Activated T-cell treated with anti-CD3 and anti-CD28 coated beads, Interleukin-2, amount 50 U/mL, for 72 hours (primary cell): Measurements from ENCODE around the gene RCOR3. TPM values are rescaled to one million over a fixed set of nuclear protein-coding genes. Genes with fewer than 3 reads are reported as not detected.
A peak's percentile ranks its signal among the peaks of the same experiment; 100 is the strongest.
"Not testable (repeated sequence)": the region's sequence is repeated elsewhere in the genome, so short reads cannot be mapped to it uniquely, and the experiment has no call there.

ENCODE experiments used
- ATAC-seq, 2 donors: fragments of 150-1000 bp; cut with Tn5 transposase; replicated peaks in 1 of 2; 2 replicates each; pipeline ENCODE4 v1.10.0; 2021; ENCODE audit warnings: moderate library complexity in 2 of 2, mild to moderate bottlenecking in 1 of 2
- DNase-seq, 2 donors: peaks; one replicate each; pipeline ENCODE4 v3.0.0; 2021 to 2022; ENCODE audit warnings: mixed read lengths in 1 of 2
- H3K27ac Mint-ChIP-seq: one replicate; pipeline ENCODE4 v1.8.0; 2022; ENCODE audit warnings: mild to moderate bottlenecking, moderate library complexity, mixed read lengths
- H3K27me3 Mint-ChIP-seq: one replicate; pipeline ENCODE4 v1.8.0; 2022; ENCODE audit warnings: low read depth, mixed read lengths
- H3K36me3 Mint-ChIP-seq, 2 donors: one replicate each; pipeline ENCODE4 v1.8.0; 2022; ENCODE audit warnings: mixed read lengths in 2 of 2, mild to moderate bottlenecking in 1 of 2; ENCODE audit not compliant: insufficient read depth in 2 of 2
- H3K4me1 Mint-ChIP-seq: one replicate; pipeline ENCODE4 v1.8.0; 2022; ENCODE audit warnings: low read depth, mixed read lengths
- H3K4me3 Mint-ChIP-seq, 2 donors: one replicate each; pipeline ENCODE4 v1.8.0; 2022; ENCODE audit warnings: mild to moderate bottlenecking in 2 of 2, mixed read lengths in 2 of 2, moderate library complexity in 2 of 2
- H3K9me3 Mint-ChIP-seq, 2 donors: one replicate each; pipeline ENCODE4 v1.8.0; 2022; ENCODE audit warnings: mixed read lengths in 2 of 2
- total RNA-seq, 2 donors: library from RNA; stranded (reverse); gene quantifications; one replicate each; pipeline ENCODE4 v1.2.3, GENCODE V29; 2022

Gene RCOR3
- total RNA-seq, 2 donors from 2014 or later: 50.2 to 61.0 TPM

- not testable (repeated sequence) for H3K27ac Mint-ChIP-seq, H3K36me3 Mint-ChIP-seq, DNase-seq, H3K27me3 Mint-ChIP-seq, H3K4me1 Mint-ChIP-seq, ATAC-seq, H3K4me3 Mint-ChIP-seq, H3K9me3 Mint-ChIP-seq
These were observed 18.6 kb upstream of the RCOR3 start for GRCh38 chr1:211240567-211240966.

DNA sequence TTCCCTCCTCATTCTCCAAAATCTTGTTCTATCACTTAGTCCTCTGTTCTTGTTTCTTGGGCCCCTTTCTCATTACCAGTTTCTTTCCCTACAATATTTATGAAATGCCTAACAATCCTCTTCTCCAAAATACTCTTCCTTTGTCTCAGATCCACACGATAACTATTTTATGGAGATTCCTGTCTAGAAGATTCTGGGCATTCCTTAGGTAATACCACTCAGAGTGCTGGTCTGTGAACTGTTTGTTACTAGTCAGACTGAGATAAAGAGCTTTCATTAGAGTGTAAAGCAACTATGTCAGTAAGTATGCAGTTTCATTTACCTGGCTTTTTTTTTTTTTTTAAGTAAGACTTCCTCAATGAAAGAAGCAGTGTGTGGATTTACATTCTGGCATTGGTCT is 18.1 kb upstream of the RCOR3 start:
- Mint-ChIP-seq H3K4me3 (no peak overlapping the region), H3K36me3 (no peaks in the 10 kb centered on the region), H3K4me1 (no peaks in the 10 kb centered on the region), H3K9me3 (peaks cover 0 to 2% of the 10 kb centered on the region in 2 donors), H3K27ac (no peak overlapping the region), H3K27me3 (no peaks in the 10 kb centered on the region)
- no peak for ATAC-seq
- no peak for DNase-seq

GRCh38 chr1:211243639-211244038 is 15.5 kb upstream of the RCOR3 start:
- ATAC-seq, H3K27me3 Mint-ChIP-seq, H3K36me3 Mint-ChIP-seq, H3K9me3 Mint-ChIP-seq, H3K27ac Mint-ChIP-seq, H3K4me3 Mint-ChIP-seq, H3K4me1 Mint-ChIP-seq, DNase-seq: not testable (repeated sequence)

DNA sequence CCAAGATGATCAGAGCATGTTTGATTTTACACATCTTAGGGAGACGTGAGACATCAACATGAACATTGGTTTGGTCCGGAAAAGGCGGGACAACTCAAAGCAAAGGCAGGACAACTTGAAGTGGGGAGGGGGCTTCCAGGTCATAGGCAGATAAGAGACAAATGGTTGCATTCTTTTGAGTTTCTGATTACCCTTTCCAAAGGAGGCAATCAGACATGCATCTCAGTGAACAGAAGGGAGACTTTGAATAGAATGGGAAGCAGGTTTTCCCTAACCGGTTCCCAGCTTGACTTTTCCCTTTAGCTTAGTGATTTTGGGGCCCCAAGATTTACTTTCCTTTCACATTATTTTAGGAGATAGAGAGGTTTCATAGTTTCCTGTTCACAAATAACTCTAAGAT is 12.6 kb upstream of the RCOR3 start:
- not testable (repeated sequence) for DNase-seq, ATAC-seq, H3K27me3 Mint-ChIP-seq, H3K4me3 Mint-ChIP-seq, H3K4me1 Mint-ChIP-seq, H3K27ac Mint-ChIP-seq, H3K36me3 Mint-ChIP-seq, H3K9me3 Mint-ChIP-seq

DNA sequence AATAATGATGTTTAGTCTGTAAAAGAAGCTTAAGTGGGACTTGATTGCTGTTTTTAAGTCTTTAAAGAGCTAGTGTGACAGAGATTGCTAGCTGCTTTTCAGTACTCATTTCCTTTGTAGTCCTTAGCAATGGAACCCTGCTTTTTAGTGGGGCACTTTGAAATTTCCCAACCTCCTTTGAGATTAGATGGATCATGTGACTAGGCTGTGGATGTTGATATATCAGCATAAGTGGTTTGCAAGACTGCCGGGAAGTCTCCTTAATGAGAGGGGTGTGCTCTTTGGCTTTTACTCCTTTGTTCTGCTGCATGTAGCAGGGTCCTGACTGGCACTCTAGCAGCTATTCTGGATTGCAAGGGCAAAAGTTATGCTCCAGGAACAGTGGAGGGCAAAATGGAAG is 11.2 kb upstream of the RCOR3 start:
- H3K27ac Mint-ChIP-seq: no peak overlapping the region
- no peak for ATAC-seq
- DNase-seq: no peak
- no peaks in the 10 kb centered on the region for H3K4me1 Mint-ChIP-seq
- no peaks in the 10 kb centered on the region for H3K27me3 Mint-ChIP-seq
- no peaks in the 10 kb centered on the region for H3K36me3 Mint-ChIP-seq
- H3K4me3 Mint-ChIP-seq: no peak overlapping the region
- H3K9me3 Mint-ChIP-seq: no peaks in the 10 kb centered on the region

DNA sequence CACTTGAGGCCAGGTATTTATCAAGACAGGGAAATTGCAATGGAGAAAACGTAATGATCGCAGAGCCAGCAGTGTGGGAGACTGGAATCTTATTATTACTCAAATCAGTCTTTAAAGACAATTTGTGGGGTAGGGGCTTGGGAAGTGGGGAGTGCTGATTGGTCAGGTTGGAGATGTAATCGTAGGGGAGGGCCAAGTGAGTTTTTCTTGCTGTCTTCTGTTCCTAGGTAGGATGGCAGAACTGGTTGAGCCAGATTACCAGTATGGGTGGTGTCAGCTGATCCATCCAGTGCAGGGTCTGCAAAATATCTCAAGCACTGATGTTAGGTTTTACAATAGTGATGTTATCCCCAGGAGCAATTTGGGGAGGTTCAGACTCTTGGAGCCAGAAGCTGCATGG is 9.6 kb upstream of the RCOR3 start:
- not testable (repeated sequence) for ATAC-seq, DNase-seq, H3K9me3 Mint-ChIP-seq, H3K27me3 Mint-ChIP-seq, H3K27ac Mint-ChIP-seq, H3K4me3 Mint-ChIP-seq, H3K36me3 Mint-ChIP-seq, H3K4me1 Mint-ChIP-seq

GRCh38 chr1:211257826-211258225 is 1.3 kb upstream of the RCOR3 start:
- H3K9me3 Mint-ChIP-seq: no peaks in the 10 kb centered on the region
- H3K4me1 Mint-ChIP-seq: peaks cover 15% of the 10 kb centered on the region
- H3K27me3 Mint-ChIP-seq: no peaks in the 10 kb centered on the region
- H3K27ac Mint-ChIP-seq: peak overlapping the region; percentile 97
- no peak for ATAC-seq
- H3K36me3 Mint-ChIP-seq: peaks cover 4 to 13% of the 10 kb centered on the region in 2 donors
- DNase-seq: no peak
- H3K4me3 Mint-ChIP-seq: peak overlapping the region; percentile 87 to 97

- peak overlapping the region; percentile 97 for H3K27ac Mint-ChIP-seq
- peak in 1 of 2 donors; percentile 26 for ATAC-seq
- peaks cover 4 to 13% of the 10 kb centered on the region in 2 donors for H3K36me3 Mint-ChIP-seq
- H3K27me3 Mint-ChIP-seq: no peaks in the 10 kb centered on the region
- no peaks in the 10 kb centered on the region for H3K9me3 Mint-ChIP-seq
- H3K4me1 Mint-ChIP-seq: peaks cover 15% of the 10 kb centered on the region
- DNase-seq: peak; percentile 69 to 72
- peak overlapping the region; percentile 87 to 97 for H3K4me3 Mint-ChIP-seq
These were observed 833 bp upstream of the RCOR3 start for GRCh38 chr1:211258310-211258755.

GRCh38 chr1:211259638-211260126 is 516 bp downstream of the RCOR3 start:
- no peak for DNase-seq
- peaks cover 15% of the 10 kb centered on the region for H3K4me1 Mint-ChIP-seq
- H3K9me3 Mint-ChIP-seq: no peaks in the 10 kb centered on the region
- peak overlapping the region; percentile 94 for H3K27ac Mint-ChIP-seq
- no peaks in the 10 kb centered on the region for H3K27me3 Mint-ChIP-seq
- peak; percentile 25 to 45 for ATAC-seq
- H3K36me3 Mint-ChIP-seq: peaks cover 4 to 13% of the 10 kb centered on the region in 2 donors
- peak overlapping the region; percentile 87 to 100 for H3K4me3 Mint-ChIP-seq

DNA sequence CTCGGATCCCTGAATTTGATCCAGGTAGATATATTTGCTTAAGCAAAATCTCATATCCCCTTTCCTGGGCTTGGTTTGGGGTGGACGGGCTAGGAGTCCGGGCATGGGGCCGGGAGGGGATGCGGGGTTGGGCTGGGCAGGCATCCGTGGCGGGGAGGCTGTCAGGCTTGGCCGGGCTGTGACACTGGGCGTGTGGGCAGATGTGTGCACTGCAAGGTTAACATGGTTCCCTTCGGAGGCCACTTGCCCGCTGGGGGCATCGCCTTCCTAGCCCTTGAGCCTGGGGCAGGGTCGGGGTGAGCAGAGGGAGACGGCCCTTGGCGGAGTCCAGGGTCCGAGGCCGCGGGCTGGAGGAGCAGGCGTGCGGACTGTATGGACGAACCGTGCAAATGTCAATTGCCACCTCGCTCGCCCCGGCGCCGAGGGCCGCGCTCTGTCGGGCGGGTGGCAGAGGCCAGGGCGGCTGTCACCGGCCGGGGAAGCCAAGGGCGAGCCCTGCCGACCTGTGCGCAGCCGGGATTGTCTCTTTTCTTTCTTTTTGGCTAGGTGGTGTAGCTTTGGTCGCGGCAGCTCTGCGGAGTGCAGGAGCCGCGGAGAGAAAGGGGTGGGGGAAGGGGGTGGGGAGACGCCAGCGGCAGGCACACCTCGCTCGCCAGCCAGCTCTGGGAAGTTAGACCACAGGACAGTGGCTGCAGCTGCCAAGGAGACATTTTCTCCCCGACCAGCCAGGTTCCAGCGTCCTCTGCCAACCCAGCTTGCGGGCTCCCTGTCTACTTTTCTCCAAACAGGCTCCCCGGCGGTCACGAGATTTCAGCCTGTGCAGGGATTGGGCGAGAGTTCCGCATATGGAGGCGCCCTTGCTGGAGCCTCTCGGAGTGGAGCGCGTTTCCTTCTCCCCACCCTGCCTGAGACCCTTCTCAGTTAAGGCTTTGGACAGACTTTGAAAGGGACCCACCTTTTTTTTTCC is 1.3 kb downstream of the RCOR3 start:
- DNase-seq (peak; percentile 73 to 76), ATAC-seq (peak; percentile 35 to 44)
- H3K27me3 Mint-ChIP-seq: no peaks in the 10 kb centered on the region
- no peaks in the 10 kb centered on the region for H3K9me3 Mint-ChIP-seq
- H3K4me1 Mint-ChIP-seq: peaks cover 18% of the 10 kb centered on the region
- H3K27ac Mint-ChIP-seq: peak overlapping the region; percentile 94
- H3K4me3 Mint-ChIP-seq: peak overlapping the region; percentile 87 to 100
- peaks cover 4 to 13% of the 10 kb centered on the region in 2 donors for H3K36me3 Mint-ChIP-seq

DNA sequence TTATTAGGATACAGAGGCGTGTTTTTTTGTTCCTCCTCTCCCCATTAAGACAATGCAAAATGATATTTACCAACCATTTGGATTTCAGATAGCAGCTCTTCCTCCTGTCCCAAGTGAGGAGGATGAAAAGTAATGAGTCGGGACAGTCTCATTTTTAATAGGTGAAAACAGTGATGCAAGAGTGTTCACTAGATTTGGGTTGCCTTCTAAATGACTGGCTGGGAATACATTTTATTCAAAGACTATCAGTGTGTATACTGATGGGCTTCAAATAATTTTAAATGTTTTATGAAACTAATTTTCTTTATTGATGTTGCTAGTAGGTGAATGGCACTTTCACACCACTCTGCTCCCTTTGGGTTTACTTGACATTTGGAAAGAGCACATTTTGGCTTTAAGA is 2.1 kb downstream of the RCOR3 start:
- Mint-ChIP-seq H3K9me3 (no peaks in the 10 kb centered on the region), H3K36me3 (peaks cover 4 to 13% of the 10 kb centered on the region in 2 donors), H3K27me3 (no peaks in the 10 kb centered on the region), H3K27ac (peak overlapping the region; percentile 94), H3K4me3 (peak overlapping the region; percentile 87 to 100), H3K4me1 (peaks cover 22% of the 10 kb centered on the region)
- no peak for ATAC-seq
- no peak for DNase-seq

- not testable (repeated sequence) for H3K4me3 Mint-ChIP-seq, H3K27ac Mint-ChIP-seq, ATAC-seq, DNase-seq, H3K9me3 Mint-ChIP-seq, H3K27me3 Mint-ChIP-seq
- H3K36me3 Mint-ChIP-seq: peaks cover 4 to 13% of the 10 kb centered on the region in 2 donors
- peaks cover 18% of the 10 kb centered on the region for H3K4me1 Mint-ChIP-seq
These were observed 3.9 kb downstream of the RCOR3 start for GRCh38 chr1:211263022-211263421.

- Mint-ChIP-seq H3K36me3 (peaks cover 0 to 7% of the 10 kb centered on the region in 2 donors), H3K9me3 (no peaks in the 10 kb centered on the region), H3K27ac (no peak overlapping the region)
These were observed 8.2 kb downstream of the RCOR3 start for GRCh38 chr1:211267204-211267857.

More at GRCh38 chr1:211267204-211267857, 8.2 kb downstream of the RCOR3 start:
- ATAC-seq: no peak
- no peaks in the 10 kb centered on the region for H3K27me3 Mint-ChIP-seq
- DNase-seq: no peak
- no peak overlapping the region for H3K4me3 Mint-ChIP-seq
- H3K4me1 Mint-ChIP-seq: peaks cover 6% of the 10 kb centered on the region
